ENCODE results near the gene PADI3. TPM values are rescaled to one million over a fixed set of nuclear protein-coding genes. Genes with fewer than 3 reads are reported as not detected.

The PADI3 gene
- total RNA-seq, 4 donors from 2014 or later: not detected

DNA sequence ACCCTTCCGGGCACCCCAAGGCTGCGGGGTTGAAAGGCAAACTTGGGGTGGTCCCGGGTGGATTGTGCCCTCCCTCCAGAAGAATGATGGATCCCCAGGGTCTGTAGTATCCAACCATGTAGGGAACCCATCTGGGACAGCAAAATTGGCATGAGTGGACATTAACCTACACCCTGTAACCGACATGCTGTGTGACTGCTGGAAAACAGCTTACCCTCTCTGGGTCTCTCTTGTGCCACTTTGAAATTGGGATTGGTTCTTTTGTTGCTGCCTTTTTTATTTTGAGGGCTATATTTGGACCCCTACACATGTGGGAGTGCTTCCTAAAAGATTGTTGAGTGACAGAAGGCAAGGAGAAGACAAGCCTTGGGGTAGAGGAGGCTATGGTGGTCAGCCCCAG lies 24.5 kb upstream of the PADI3 start:
- no peak for DNase-seq (ENCODE audit: low spot score)
- TF ChIP-seq, protein P1, sequence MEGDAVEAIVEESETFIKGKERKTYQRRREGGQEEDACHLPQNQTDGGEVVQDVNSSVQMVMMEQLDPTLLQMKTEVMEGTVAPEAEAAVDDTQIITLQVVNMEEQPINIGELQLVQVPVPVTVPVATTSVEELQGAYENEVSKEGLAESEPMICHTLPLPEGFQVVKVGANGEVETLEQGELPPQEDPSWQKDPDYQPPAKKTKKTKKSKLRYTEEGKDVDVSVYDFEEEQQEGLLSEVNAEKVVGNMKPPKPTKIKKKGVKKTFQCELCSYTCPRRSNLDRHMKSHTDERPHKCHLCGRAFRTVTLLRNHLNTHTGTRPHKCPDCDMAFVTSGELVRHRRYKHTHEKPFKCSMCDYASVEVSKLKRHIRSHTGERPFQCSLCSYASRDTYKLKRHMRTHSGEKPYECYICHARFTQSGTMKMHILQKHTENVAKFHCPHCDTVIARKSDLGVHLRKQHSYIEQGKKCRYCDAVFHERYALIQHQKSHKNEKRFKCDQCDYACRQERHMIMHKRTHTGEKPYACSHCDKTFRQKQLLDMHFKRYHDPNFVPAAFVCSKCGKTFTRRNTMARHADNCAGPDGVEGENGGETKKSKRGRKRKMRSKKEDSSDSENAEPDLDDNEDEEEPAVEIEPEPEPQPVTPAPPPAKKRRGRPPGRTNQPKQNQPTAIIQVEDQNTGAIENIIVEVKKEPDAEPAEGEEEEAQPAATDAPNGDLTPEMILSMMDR (IDR thresholded peaks at IDR 0.05): no peak

DNA sequence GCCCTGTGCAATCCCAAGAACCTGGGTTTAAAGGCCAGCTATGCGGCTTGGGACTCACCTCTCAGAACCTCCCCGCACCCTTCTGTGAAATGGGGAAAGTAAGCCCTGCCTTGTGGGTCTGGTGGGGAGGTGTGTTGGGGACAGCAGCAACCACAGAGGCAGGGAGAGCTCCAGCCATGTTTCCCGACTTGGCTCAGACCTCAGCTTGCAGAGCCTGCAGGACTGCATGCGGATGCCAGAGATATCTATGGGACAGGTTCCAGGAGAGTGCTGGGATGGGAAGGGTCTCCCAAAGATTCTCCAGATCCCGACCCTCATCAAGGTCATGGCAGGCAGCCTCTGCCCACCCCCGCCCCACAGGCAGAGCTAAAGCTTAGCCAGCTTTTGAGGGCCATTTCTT lies 23.8 kb upstream of the PADI3 start:
- ATAC-seq (ENCODE audit: low FRiP score): no peak
- TF ChIP-seq, protein P1 (IDR thresholded peaks at IDR 0.05): no peak

More for the DNA sequence above, 24.5 kb upstream of the PADI3 start:
- ATAC-seq (ENCODE audit: low FRiP score): no peak

DNA sequence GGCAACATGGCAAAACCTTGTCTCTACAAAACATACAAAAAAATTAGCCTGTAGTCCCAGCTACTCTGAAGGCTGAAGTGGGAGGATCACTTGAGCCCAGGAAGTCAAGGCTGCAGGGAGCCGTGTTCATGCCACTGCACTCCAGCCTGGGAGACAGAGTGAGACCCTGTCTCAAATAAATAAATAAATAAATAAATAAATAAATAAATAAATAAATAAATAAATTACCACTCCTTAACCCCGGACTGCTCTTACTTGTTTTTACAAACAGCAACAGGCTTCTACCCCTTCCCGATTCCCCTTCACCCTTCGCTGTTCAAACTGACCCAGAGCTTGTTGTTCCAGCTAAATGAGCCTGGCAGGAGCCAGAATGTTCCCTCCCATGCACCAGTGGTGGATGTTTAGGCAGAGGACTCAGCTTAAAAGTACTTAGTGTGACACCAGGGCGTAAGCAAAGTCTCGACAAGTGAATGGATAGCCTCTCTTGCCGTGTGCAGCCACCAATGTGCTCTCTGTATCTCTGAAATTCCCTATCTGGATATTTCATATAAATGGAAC lies 21.5 kb upstream of the PADI3 start:
- no peak for ATAC-seq (ENCODE audit: low FRiP score)
- no peak for DNase-seq (ENCODE audit: low spot score)
- TF ChIP-seq, protein P1 (IDR thresholded peaks at IDR 0.05): no peak

More for the DNA sequence above, 23.8 kb upstream of the PADI3 start:
- DNase-seq (ENCODE audit: low spot score): no peak

DNA sequence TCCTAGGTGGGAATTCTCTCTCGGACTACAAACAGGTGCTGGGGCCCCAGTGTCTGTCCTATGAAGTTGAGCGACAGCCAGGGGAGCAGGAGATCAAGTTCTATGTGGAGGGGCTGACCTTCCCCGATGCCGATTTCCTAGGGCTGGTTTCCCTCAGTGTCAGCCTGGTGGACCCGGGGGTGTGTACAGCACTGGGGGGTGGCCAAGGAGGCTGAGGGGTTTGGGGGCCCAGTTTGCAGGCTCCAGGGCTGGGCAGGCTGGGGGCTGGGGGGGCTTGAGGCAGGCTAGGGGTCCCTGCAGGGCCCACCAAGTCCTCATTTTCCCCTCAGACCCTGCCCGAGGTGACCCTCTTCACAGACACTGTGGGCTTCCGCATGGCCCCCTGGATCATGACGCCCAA lies 20.3 kb upstream of the PADI3 start:
- ATAC-seq (ENCODE audit: low FRiP score) (no peak), DNase-seq (ENCODE audit: low spot score) (no peak)
- TF ChIP-seq, protein P1 (IDR thresholded peaks at IDR 0.05): no peak

DNA sequence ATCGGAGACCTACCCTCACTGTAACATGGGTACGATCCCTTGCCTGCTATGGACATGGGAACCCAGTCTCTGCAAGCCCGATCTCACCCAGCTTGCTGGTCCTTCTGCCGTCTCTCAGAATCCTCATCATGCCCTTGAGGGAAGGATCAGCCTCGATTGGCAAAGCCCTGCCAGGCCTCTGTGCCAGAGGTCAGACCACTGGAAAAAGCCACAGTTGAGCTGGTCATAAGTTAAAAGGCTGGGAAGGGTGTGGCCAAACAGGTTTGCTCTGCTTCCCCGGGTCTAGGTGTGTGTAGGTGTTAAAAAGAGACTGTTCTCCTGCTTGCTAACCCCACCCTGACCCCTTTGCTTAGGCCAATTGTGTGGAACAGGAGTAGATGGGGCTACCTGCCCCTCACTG lies 19.5 kb upstream of the PADI3 start:
- DNase-seq (ENCODE audit: low spot score) (no peak), ATAC-seq (ENCODE audit: low FRiP score) (no peak)
- TF ChIP-seq, protein P1 (IDR thresholded peaks at IDR 0.05): no peak

DNA sequence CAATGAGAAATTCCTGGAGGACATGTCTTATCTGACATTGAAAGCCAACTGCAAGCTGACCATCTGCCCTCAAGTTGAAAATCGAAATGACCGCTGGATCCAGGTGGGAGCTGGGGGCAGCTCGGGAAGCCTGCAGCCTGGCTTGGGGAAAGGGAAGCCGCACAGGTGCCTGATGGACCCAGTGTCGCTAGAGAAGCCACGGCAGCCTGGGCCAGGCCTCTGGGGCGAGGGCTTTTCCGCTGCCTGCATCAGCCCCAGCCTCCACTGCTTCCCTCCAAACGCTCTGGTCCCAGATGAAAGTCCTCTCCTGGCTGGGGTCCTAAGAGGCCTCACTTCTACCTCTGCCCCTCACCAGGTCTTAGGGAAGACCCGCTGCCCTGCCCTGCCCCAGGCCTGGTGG lies 18.8 kb upstream of the PADI3 start:
- DNase-seq (ENCODE audit: low spot score) (no peak), ATAC-seq (ENCODE audit: low FRiP score) (no peak)
- TF ChIP-seq, protein P1 (IDR thresholded peaks at IDR 0.05): no peak

DNA sequence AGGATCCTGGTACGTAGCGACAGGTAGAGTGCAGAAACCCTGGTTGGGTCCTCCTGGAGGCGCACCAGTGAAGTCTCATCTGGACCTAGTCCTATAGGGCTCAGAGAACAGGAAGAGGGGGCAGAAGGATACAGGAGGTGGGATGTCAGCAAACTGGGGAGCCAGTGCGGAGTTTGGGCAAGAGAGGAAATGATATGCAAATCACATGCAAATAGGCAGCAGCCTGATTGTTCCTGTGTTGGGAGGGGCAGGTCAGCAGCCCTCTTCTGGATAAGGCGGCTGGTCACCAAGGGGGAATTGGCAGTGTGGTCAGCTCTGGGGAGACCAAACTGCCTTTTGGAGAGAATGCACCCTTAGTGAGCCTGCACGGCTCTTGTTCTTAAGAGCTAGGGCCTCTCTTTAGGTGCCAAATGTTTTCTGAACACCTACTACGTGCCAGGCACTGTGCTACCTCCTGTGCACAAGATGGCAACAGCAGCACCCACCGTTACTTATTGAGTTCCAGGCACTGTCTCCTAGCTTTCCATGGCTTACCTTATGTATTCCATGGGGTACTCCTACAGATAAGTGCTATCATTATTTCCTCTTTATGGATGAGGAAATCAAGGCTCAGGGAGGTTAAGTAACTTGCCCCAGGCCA lies 18.1 kb upstream of the PADI3 start:
- ATAC-seq (ENCODE audit: low FRiP score) (no peak), DNase-seq (ENCODE audit: low spot score) (no peak)
- TF ChIP-seq, protein P1 (IDR thresholded peaks at IDR 0.05): no peak
